NCI-H146 treated with DMSO at 0.1 percent for 48 hours (cell line): ENCODE measurements around the gene SPHKAP.
"Not testable (repeated sequence)": the region's sequence is repeated elsewhere in the genome, so short reads cannot be mapped to it uniquely, and the experiment has no call there.

Experiments used
- DNase-seq: peaks from one replicate; lab custom pipeline; 2025; ENCODE audit not compliant: unreplicated experiment; lab: John Stamatoyannopoulos, UW

SPHKAP gene, protein sequence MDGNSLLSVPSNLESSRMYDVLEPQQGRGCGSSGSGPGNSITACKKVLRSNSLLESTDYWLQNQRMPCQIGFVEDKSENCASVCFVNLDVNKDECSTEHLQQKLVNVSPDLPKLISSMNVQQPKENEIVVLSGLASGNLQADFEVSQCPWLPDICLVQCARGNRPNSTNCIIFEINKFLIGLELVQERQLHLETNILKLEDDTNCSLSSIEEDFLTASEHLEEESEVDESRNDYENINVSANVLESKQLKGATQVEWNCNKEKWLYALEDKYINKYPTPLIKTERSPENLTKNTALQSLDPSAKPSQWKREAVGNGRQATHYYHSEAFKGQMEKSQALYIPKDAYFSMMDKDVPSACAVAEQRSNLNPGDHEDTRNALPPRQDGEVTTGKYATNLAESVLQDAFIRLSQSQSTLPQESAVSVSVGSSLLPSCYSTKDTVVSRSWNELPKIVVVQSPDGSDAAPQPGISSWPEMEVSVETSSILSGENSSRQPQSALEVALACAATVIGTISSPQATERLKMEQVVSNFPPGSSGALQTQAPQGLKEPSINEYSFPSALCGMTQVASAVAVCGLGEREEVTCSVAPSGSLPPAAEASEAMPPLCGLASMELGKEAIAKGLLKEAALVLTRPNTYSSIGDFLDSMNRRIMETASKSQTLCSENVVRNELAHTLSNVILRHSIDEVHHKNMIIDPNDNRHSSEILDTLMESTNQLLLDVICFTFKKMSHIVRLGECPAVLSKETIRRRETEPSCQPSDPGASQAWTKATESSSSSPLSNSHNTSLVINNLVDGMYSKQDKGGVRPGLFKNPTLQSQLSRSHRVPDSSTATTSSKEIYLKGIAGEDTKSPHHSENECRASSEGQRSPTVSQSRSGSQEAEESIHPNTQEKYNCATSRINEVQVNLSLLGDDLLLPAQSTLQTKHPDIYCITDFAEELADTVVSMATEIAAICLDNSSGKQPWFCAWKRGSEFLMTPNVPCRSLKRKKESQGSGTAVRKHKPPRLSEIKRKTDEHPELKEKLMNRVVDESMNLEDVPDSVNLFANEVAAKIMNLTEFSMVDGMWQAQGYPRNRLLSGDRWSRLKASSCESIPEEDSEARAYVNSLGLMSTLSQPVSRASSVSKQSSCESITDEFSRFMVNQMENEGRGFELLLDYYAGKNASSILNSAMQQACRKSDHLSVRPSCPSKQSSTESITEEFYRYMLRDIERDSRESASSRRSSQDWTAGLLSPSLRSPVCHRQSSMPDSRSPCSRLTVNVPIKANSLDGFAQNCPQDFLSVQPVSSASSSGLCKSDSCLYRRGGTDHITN (N-terminal part only)

DNA sequence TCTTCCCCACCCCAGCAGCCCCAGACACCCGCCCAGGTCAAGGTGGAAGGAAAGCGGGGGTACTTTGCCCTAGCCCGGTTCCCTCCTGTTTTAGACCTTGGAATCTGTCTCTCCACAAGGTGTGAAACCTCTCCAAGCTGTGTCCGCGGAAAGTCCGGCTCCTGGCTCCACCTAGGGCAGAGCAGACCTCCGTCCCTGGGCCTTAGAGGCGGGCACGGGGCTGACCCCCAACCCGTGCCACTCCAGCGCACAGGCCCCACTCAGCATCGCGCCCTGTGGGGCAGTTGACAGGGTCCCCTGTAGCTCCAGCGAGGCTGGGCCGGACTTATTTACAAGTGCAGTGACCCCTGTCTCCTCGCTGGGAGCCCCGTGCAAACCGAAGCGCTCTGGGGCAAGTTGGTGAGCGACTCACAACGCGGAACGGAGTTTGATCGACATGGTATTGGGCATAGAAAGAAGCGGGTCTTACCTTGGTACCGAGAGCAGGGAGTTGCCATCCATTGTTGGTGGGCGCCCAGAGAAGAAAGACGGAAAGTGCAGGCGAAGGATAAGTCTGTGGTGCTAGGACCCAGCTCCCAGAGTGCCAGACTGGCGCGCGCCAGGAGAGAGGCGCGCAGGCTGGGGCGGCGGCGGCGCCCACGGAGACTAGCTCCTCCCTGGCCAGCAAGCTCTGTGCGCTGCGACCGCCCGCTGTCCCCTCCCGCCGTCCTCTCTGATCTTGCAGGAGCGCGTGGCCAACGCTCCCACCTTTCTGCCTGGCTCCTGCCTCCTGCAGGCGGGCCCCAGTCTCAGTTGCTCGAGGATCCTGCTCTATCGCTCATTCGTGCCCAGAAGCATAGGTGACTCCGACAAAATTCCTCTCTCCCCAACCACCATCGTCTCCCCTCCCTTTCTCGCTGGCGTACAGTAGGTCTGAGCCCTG lies at the start of gene SPHKAP:
TSS of gene SPHKAP (minus strand) at position 590 of the 922 bp plus-strand sequence. CDS start at position 501, 89 bp downstream.
- DNase-seq = no peak

DNA sequence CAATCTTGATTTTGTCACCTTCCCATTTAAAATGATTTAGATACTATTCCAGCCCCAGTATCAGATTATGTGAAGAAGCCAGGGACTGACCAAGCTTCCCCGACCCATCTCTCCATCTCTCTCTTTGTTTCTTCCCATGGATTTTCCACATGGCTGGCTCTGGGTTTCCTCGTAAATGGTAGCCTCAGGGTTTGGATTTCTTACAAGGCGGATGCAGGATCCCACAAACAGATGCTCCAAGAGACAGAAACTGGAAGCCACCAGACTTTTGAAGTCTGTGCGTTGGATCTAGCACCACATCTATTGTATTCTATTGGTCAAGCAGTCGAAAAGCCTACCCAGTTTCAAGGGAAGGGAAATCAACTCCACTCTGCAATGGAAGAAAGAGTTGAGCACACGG lies 46.0 kb upstream of the SPHKAP start:
- no peak for DNase-seq

- DNase-seq = no peak
These were observed 42.9 kb upstream of the SPHKAP start for GRCh38 chr2:228224410-228224809.

GRCh38 chr2:228218593-228218992 lies 37.1 kb upstream of the SPHKAP start:
- DNase-seq = not testable (repeated sequence)

DNA sequence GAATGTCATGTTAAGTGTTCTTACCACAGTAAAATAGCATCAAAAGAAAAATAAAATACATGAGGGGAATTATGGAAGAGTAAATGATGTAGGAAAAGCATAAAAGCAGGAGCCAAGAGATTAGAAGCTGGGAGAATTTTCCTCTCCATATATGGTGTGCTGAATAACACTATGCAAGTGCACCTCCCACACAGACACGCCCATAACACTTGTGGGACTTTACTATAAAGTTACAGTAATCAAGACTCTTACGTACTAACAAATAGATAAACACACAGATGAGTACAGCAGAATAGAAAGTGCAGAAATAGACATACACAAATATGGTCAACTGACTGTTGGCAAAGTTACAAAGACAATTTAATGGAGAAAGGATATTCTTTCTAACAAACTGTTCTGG lies 16.0 kb upstream of the SPHKAP start:
- DNase-seq = no peak

DNA sequence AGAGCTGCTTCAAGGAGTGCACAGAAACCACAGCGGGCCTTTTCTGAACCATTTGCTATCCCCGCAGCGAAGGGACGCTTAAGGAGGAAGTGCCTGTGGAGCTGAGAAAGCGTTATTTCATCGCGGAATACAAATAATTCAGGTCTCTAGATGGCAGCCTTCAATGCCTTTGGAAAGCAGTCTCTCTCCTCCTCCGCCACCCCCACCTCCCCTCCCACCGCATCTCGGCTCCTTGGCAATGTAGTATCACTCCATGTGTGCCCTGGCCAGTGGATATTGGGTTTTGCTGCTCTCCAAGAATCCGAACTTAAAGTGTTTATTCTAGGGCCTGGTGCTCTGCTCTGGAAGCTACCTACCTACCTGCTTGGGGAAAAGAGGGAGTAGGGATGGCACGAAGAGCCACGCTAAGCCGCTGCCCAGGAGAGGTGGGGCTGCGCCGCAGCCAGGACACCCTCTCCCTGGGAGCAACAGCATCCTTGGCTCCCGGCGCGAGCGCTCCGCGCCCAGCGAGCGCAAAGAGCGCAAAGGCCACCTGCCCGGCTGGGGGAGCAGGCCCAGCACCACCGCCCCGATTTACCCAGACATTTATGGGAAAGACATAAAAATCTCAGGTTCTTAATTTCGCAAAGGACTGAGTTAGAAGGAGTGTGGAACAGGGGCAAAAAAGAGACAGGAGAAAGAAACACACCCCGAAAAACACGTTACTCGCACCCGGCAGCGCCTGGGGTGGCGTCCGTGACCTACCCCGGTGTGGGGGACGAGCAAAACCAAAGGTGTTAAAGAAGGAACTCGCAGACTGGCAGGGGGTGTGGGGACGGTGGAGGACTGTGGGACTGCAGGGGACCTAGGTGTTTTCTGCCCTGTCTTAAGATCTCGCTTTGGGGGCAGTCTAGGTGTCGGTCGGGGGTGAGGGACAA lies 1.0 kb downstream of the SPHKAP start:
- DNase-seq = no peak

DNA sequence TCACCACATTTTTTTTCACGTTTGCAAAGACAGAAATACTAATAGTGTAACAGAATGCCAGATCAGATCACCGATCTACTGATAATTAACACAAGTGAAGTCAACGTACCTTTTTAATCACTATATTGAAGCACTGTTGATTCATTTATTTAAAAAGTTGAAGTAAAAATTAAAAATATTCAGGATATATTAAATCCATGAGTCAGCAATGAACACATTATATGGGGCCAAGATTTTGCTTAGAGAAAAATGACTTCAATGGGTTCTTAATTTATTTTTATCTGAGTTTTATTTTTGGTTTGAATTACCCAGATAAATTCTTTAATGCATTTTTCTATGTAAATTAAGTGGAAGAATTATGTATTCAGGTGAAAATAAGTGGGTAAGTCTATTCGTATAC lies 14.2 kb downstream of the SPHKAP start:
- no peak for DNase-seq

- no peak for DNase-seq
These were observed 16.8 kb downstream of the SPHKAP start for GRCh38 chr2:228164718-228165117.

DNA sequence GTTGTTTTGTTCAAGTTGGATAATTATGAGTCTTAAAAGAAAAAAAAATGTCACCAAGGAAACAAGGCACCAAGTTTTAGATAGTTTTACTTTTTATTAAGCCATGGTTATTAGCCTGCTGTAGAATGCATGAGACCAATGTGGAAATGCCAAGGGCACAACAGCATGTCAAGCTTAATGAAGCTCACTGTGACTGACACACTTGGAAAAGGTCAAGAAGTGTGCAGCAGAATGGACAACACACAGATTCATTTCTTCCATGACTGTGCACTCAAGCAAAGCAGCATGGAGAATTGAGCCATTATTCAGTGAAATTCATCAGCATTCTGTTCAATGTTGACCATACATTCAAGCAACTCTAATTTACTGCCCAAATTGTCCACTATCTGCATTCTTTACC lies 23.6 kb downstream of the SPHKAP start:
- DNase-seq = no peak

DNA sequence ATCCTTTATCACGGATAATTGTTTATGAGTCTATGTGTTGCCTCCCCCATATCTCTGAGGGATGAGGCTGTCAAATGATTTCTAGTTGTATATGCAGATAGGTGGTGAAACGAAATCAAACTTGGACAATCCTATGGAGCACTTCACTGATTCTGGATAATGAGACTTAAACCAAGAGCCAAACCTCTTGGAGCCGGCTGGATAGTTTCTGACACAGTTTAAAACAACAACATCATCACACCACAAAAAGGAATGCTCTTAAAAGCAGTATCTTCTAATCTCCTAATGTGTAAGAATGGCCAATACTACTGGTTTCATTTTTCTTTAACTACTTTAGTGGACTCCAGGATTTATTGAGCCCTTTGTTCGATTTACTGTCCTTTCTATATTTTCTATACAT lies 36.5 kb downstream of the SPHKAP start:
- no peak for DNase-seq

GRCh38 chr2:228140934-228141528 lies 40.5 kb downstream of the SPHKAP start:
- no peak for DNase-seq

DNA sequence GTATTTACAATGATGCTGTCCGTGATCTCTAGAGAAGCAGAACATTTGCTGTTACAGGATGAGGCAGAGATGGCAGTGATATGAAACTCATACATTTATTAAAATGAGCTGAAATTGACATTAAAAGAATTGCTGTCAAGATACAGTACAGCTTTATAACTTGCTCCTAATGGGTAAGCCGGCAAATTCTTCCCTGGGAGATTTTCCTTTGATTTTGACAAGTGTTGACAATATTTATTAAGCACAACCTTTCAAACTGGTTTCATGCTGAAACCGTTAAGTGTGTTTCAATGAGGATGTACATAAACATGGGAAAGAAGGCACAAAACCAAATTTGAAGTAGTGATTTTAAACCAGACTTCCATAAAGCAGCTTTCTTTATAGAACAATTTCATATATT lies 45.5 kb downstream of the SPHKAP start:
- DNase-seq = no peak

- no peak for DNase-seq
These were observed 46.2 kb downstream of the SPHKAP start for GRCh38 chr2:228135300-228135699.

GRCh38 chr2:228131833-228132232 lies 49.7 kb downstream of the SPHKAP start:
- DNase-seq = no peak

GRCh38 chr2:228126401-228126800 lies 55.1 kb downstream of the SPHKAP start:
- DNase-seq = no peak

GRCh38 chr2:228118940-228119339 lies 62.5 kb downstream of the SPHKAP start:
- no peak for DNase-seq

GRCh38 chr2:228107846-228108245 lies 73.6 kb downstream of the SPHKAP start:
- DNase-seq = no peak

- no peak for DNase-seq
These were observed 75.8 kb downstream of the SPHKAP start for GRCh38 chr2:228105526-228106250.
